Neural crest cell (in vitro differentiated cells): Measurements from ENCODE around the gene ODAM. TPM values are rescaled to one million over a fixed set of nuclear protein-coding genes. Genes with fewer than 3 reads are reported as not detected.
A peak's percentile ranks its signal among the peaks of the same experiment; 100 is the strongest.

Source experiments
- DNase-seq: peaks from one replicate; pipeline ENCODE4 v3.0.0; 2021; ENCODE audit warnings: low read depth, mixed read lengths, low spot score
- H3K27ac Mint-ChIP-seq: one replicate; pipeline ENCODE4 v1.8.0; 2021; ENCODE audit warnings: mild to moderate bottlenecking, mixed read lengths; ENCODE audit not compliant: unreplicated experiment
- H3K27me3 Mint-ChIP-seq: 2 replicates; pipeline ENCODE4 v1.8.0; 2021; ENCODE audit warnings: low read depth, mild to moderate bottlenecking, mixed read lengths
- H3K36me3 Mint-ChIP-seq: 2 replicates; pipeline ENCODE4 v1.8.0; 2021; ENCODE audit warnings: low read depth, mild to moderate bottlenecking, mixed read lengths
- H3K4me1 Mint-ChIP-seq: 2 replicates; pipeline ENCODE4 v1.8.0; 2021; ENCODE audit warnings: mixed read lengths
- H3K4me3 Mint-ChIP-seq: one replicate; pipeline ENCODE4 v1.8.0; 2021; ENCODE audit warnings: mild to moderate bottlenecking, mixed read lengths
- H3K9me3 Mint-ChIP-seq: 2 replicates; pipeline ENCODE4 v1.8.0; 2021; ENCODE audit warnings: mixed read lengths
- CTCF ChIP-seq: fragments of 200-600 bp; sonication (generic); conservative IDR thresholded peaks from 2 replicates; pipeline ENCODE4 v1.5.0; 2021; ENCODE audit warnings: antibody characterized with exemption, mild to moderate bottlenecking
- total RNA-seq: library from RNA; stranded (reverse); gene quantifications from 2 replicates; pipeline ENCODE4 v1.2.1, GENCODE V29; 2021

The ODAM gene
- total RNA-seq, 1 donor from 2014 or later, result not detected

- H3K4me1 Mint-ChIP-seq, result peaks cover 8% of the 10 kb centered on the region
- H3K27ac Mint-ChIP-seq, result no peak overlapping the region
- peak; percentile 34 for DNase-seq
- no peaks in the 10 kb centered on the region for H3K9me3 Mint-ChIP-seq
- no peak overlapping the region for H3K4me3 Mint-ChIP-seq
- peak; percentile 87 for TF ChIP-seq CTCF
- H3K36me3 Mint-ChIP-seq, result no peaks in the 10 kb centered on the region
- peaks cover 1% of the 10 kb centered on the region for H3K27me3 Mint-ChIP-seq
Observed at GRCh38 chr4:70183168-70183939, 12.2 kb upstream of the ODAM start.

- peaks cover 8% of the 10 kb centered on the region for H3K4me1 Mint-ChIP-seq
- TF ChIP-seq CTCF, result peak; percentile 33
- H3K4me3 Mint-ChIP-seq, result no peak overlapping the region
- DNase-seq, result no peak
- no peaks in the 10 kb centered on the region for H3K36me3 Mint-ChIP-seq
- H3K27me3 Mint-ChIP-seq, result no peaks in the 10 kb centered on the region
- H3K9me3 Mint-ChIP-seq, result no peaks in the 10 kb centered on the region
- H3K27ac Mint-ChIP-seq, result no peak overlapping the region
Observed at GRCh38 chr4:70183940-70184246, 11.6 kb upstream of the ODAM start.

- no peaks in the 10 kb centered on the region for H3K27me3 Mint-ChIP-seq
- no peak overlapping the region for H3K27ac Mint-ChIP-seq
- no peak overlapping the region for H3K4me3 Mint-ChIP-seq
- no peaks in the 10 kb centered on the region for H3K9me3 Mint-ChIP-seq
- peaks cover 8% of the 10 kb centered on the region for H3K4me1 Mint-ChIP-seq
- no peaks in the 10 kb centered on the region for H3K36me3 Mint-ChIP-seq
- DNase-seq, result no peak
- TF ChIP-seq CTCF, result no peak
Observed at GRCh38 chr4:70187216-70187615, 8.3 kb upstream of the ODAM start.

- Mint-ChIP-seq H3K9me3 (no peaks in the 10 kb centered on the region), H3K27me3 (no peaks in the 10 kb centered on the region), H3K36me3 (no peaks in the 10 kb centered on the region), H3K4me1 (no peaks in the 10 kb centered on the region), H3K4me3 (no peak overlapping the region), H3K27ac (no peak overlapping the region)
- no peak for TF ChIP-seq CTCF
- no peak for DNase-seq
Observed at GRCh38 chr4:70190579-70190978, 4.9 kb upstream of the ODAM start.

- no peaks in the 10 kb centered on the region for H3K27me3 Mint-ChIP-seq
- DNase-seq, result no peak
- TF ChIP-seq CTCF, result no peak
- H3K4me3 Mint-ChIP-seq, result no peak overlapping the region
- no peaks in the 10 kb centered on the region for H3K4me1 Mint-ChIP-seq
- no peaks in the 10 kb centered on the region for H3K36me3 Mint-ChIP-seq
- H3K9me3 Mint-ChIP-seq, result no peaks in the 10 kb centered on the region
- H3K27ac Mint-ChIP-seq, result no peak overlapping the region
Observed at GRCh38 chr4:70191647-70192046, 3.9 kb upstream of the ODAM start.
